ENCODE results near the gene CST9. TPM values are rescaled to one million over a fixed set of nuclear protein-coding genes. Genes with fewer than 3 reads are reported as not detected.
"Not testable (repeated sequence)": the region's sequence is repeated elsewhere in the genome, so short reads cannot be mapped to it uniquely, and the experiment has no call there.

Gene CST9
- total RNA-seq, 3 donors from 2014 or later: 2.3 TPM; not detected in 2

GRCh38 chr20:23637282-23638221 is 31.8 kb upstream of the CST9 start, which contains the start of gene CST3:
Gene CST3 (minus strand): TSS chr20:23637955. CDS start chr20:23637862, 93 bp downstream.
- Histone ChIP-seq H3K9me3 (no peaks in the 10 kb centered on the region), H3K36me3 (no peaks in the 10 kb centered on the region), H3K4me1 (peaks cover 7 to 13% of the 10 kb centered on the region in 2 donors), H3K27ac (peak within 1 kb of the TSS; percentile 90 to 93), H3K27me3 (no peaks in the 10 kb centered on the region), H3K4me3 (peak within 1 kb of the TSS; percentile 84 to 96 (median 86))
- TF ChIP-seq CTCF (IDR thresholded peaks at IDR 0.05): no peak
- TF ChIP-seq POLR2AphosphoS5 (IDR thresholded peaks at IDR 0.05): peak; percentile 66 to 71 (median 71)
- peak; percentile 58 for TF ChIP-seq POLR2A (IDR thresholded peaks at IDR 0.05)
- intact Hi-C loops (cut with DNase I; ENCODE audit: low total_unique reads): no loop called here
- peak; percentile 77 to 85 for DNase-seq (ENCODE audit: low spot score in 2 of 2)

- peak overlapping the region; percentile 90 to 93 for H3K27ac ChIP-seq
- no peaks in the 10 kb centered on the region for H3K27me3 ChIP-seq
- TF ChIP-seq POLR2A (IDR thresholded peaks at IDR 0.05): no peak
- TF ChIP-seq POLR2AphosphoS5 (IDR thresholded peaks at IDR 0.05): no peak
- TF ChIP-seq CTCF (IDR thresholded peaks at IDR 0.05): no peak
- intact Hi-C loops (cut with DNase I; ENCODE audit: low total_unique reads): no loop called here
- peaks cover 7 to 13% of the 10 kb centered on the region in 2 donors for H3K4me1 ChIP-seq
- no peaks in the 10 kb centered on the region for H3K36me3 ChIP-seq
- peak overlapping the region; percentile 84 to 96 (median 86) for H3K4me3 ChIP-seq
- no peaks in the 10 kb centered on the region for H3K9me3 ChIP-seq
- DNase-seq (ENCODE audit: low spot score in 2 of 2): no peak
These were observed 31.2 kb upstream of the CST9 start for GRCh38 chr20:23636908-23637281.

GRCh38 chr20:23636182-23636907 is 30.6 kb upstream of the CST9 start:
- H3K4me3 ChIP-seq: peak overlapping the region; percentile 84 to 96 (median 86)
- TF ChIP-seq CTCF (IDR thresholded peaks at IDR 0.05) (no peak), POLR2AphosphoS5 (IDR thresholded peaks at IDR 0.05) (no peak), POLR2A (IDR thresholded peaks at IDR 0.05) (no peak)
- intact Hi-C loops (cut with DNase I; ENCODE audit: low total_unique reads): no loop called here
- H3K9me3 ChIP-seq: no peaks in the 10 kb centered on the region
- H3K36me3 ChIP-seq: no peaks in the 10 kb centered on the region
- peaks cover 7 to 13% of the 10 kb centered on the region in 2 donors for H3K4me1 ChIP-seq
- H3K27me3 ChIP-seq: no peaks in the 10 kb centered on the region
- DNase-seq (ENCODE audit: low spot score in 2 of 2): no peak
- H3K27ac ChIP-seq: peak overlapping the region; percentile 90 to 93

GRCh38 chr20:23635768-23636090 is 30.0 kb upstream of the CST9 start:
- H3K27me3 ChIP-seq; H3K9me3 ChIP-seq; intact Hi-C loops (cut with DNase I; ENCODE audit: low total_unique reads); H3K36me3 ChIP-seq; DNase-seq (ENCODE audit: low spot score in 2 of 2): not testable (repeated sequence)
- Histone ChIP-seq H3K4me1 (peaks cover 7 to 13% of the 10 kb centered on the region in 2 donors), H3K27ac (peak overlapping the region; percentile 90 to 93), H3K4me3 (peak overlapping the region; percentile 84 to 96 (median 86))

- intact Hi-C loops (cut with DNase I; ENCODE audit: low total_unique reads): no loop called here
- Histone ChIP-seq H3K36me3 (no peaks in the 10 kb centered on the region), H3K4me3 (peak overlapping the region; percentile 27 to 86 (median 84)), H3K27ac (peak overlapping the region in 1 of 2 donors; percentile 70), H3K9me3 (no peaks in the 10 kb centered on the region), H3K4me1 (peaks cover 7 to 13% of the 10 kb centered on the region in 2 donors), H3K27me3 (no peaks in the 10 kb centered on the region)
- peak; percentile 66 to 96 for DNase-seq (ENCODE audit: low spot score in 2 of 2)
- no peak for TF ChIP-seq CTCF (IDR thresholded peaks at IDR 0.05)
- TF ChIP-seq POLR2AphosphoS5 (IDR thresholded peaks at IDR 0.05): peak; percentile 73 to 87 (median 85)
- TF ChIP-seq POLR2A (IDR thresholded peaks at IDR 0.05): no peak
These were observed 29.5 kb upstream of the CST9 start for GRCh38 chr20:23634985-23635767.
